ENCODE data around the gene H3-3A. TPM values are rescaled to one million over a fixed set of nuclear protein-coding genes. Genes with fewer than 3 reads are reported as not detected.

The H3-3A gene
- 288 and 309 TPM in 2 replicates for total RNA-seq

GRCh38 chr1:226062558-226063223 lies at the start of gene H3-3A:
Gene H3-3A (plus strand): TSS chr1:226062716. CDS start chr1:226064352, 1,636 bp downstream.

Other genes with a start within 250 kb of the H3-3A start
- gene TMEM63A, start 180.3 kb upstream of the H3-3A start, total RNA-seq: 8.8 and 10.2 TPM in 2 replicates
- gene LEFTY1, start 173.6 kb upstream of the H3-3A start, total RNA-seq: not detected in 2 replicates
- gene PYCR2, start 138.5 kb upstream of the H3-3A start, total RNA-seq: 41.6 and 45.2 TPM in 2 replicates
- not detected in 2 replicates for gene LEFTY2, start 121.5 kb upstream of the H3-3A start, total RNA-seq
- gene SDE2, start 63.4 kb upstream of the H3-3A start, total RNA-seq: 11.9 and 13.5 TPM in 2 replicates
- gene ACBD3, start 124.0 kb downstream of the H3-3A start, total RNA-seq: 35.9 and 38.4 TPM in 2 replicates
- 0.20 TPM in 1 of 2 replicates, not detected in the other for gene MIXL1, start 160.9 kb downstream of the H3-3A start, total RNA-seq
- 6.8 and 7.2 TPM in 2 replicates for gene LIN9, start 246.4 kb downstream of the H3-3A start, total RNA-seq